SK-N-SH (cell line): ENCODE data around the gene RARS1. TPM values are rescaled to one million over a fixed set of nuclear protein-coding genes. Genes with fewer than 3 reads are reported as not detected.

Experiments used
- CTCF ChIA-PET: fragments of 300-600, 350-600 bp; formaldehyde crosslinking; extraction: SDS; loops from one replicate; lab custom pipeline; 2021; lab: Yijun Ruan, JAX
- POLR2A ChIA-PET: fragments of 350-600 bp; sonication (Branson Sonifier 250); formaldehyde crosslinking; extraction: SDS; loops from one replicate; lab custom pipeline; 2020; ENCODE audit warnings: antibody characterized with exemption, inconsistent platforms; lab: Yijun Ruan, JAX
- DNase-seq: peaks from one replicate; pipeline ENCODE4 v3.0.0; 2012
- H2AFZ ChIP-seq: fragments of 200-600 bp; sonication (generic); 2 replicates; pipeline ENCODE4 v1.8.1; 2016; ENCODE audit warnings: antibody characterized with exemption, mild to moderate bottlenecking, low read depth
- H3F3A ChIP-seq: fragments of 200-600 bp; sonication (generic); replicated peaks from 2 replicates; pipeline ENCODE3; 2016; ENCODE audit warnings: antibody characterized with exemption, mild to moderate bottlenecking; ENCODE audit not compliant: insufficient read depth
- H3K27ac ChIP-seq, 2 experiments: fragments of 200-500 bp in 1 of 2; fragments of 200-600 bp in 1 of 2; sonication (Bioruptor generic) in 1 of 2; sonication (generic), shearing (Covaris generic) in 1 of 2; 2 replicates each; pipeline versions ENCODE4 v1.5.1 to v1.6.1; 2014 to 2016; ENCODE audit warnings: low read depth in 2 of 2, inconsistent platforms in 1 of 2, low read length in 1 of 2, mild to moderate bottlenecking in 1 of 2, mixed read lengths in 1 of 2
- H3K27me3 ChIP-seq: fragments of 200-600 bp; sonication (generic), shearing (Covaris generic); 2 replicates; pipeline ENCODE4 v1.6.1; 2016; ENCODE audit warnings: mixed run types; ENCODE audit not compliant: insufficient read depth
- H3K36me3 ChIP-seq, 2 experiments: fragments of 200-500 bp in 1 of 2; fragments of 200-600 bp in 1 of 2; sonication (Bioruptor generic) in 1 of 2; sonication (generic) in 1 of 2; replicated peaks in 1 of 2; 2 replicates each; pipeline versions ENCODE3 to v1.5.1; 2014 to 2016; ENCODE audit warnings: low read length in 1 of 2, mild to moderate bottlenecking in 1 of 2; ENCODE audit not compliant: insufficient read depth in 2 of 2, control insufficient read depth in 1 of 2
- H3K4me1 ChIP-seq, 2 experiments: fragments of 200-500 bp in 1 of 2; fragments of 200-600 bp in 1 of 2; sonication (Bioruptor generic) in 1 of 2; sonication (generic), shearing (Covaris generic) in 1 of 2; 2 replicates each; pipeline versions ENCODE4 v1.5.1 to v1.6.1; 2014 to 2016; ENCODE audit warnings: low read depth in 1 of 2, low read length in 1 of 2, mixed run types in 1 of 2; ENCODE audit not compliant: insufficient read depth in 2 of 2, control insufficient read depth in 1 of 2
- H3K4me2 ChIP-seq: fragments of 200-600 bp; sonication (generic), shearing (Covaris generic); 2 replicates; pipeline ENCODE4 v1.6.1; 2017; ENCODE audit warnings: mixed run types
- H3K4me3 ChIP-seq, 2 experiments: fragments of 200-500 bp in 1 of 2; fragments of 200-600 bp in 1 of 2; sonication (Bioruptor generic) in 1 of 2; sonication (generic), shearing (Covaris generic) in 1 of 2; 2 replicates each; pipeline versions ENCODE4 v1.5.1 to v1.8.1; 2014 to 2016; ENCODE audit warnings: low read depth in 2 of 2, inconsistent platforms in 1 of 2, low read length in 1 of 2, mild to moderate bottlenecking in 1 of 2, mixed read lengths in 1 of 2, moderate library complexity in 1 of 2
- H3K79me2 ChIP-seq: fragments of 200-600 bp; sonication (generic); 2 replicates; pipeline ENCODE4 v1.8.1; 2017; ENCODE audit warnings: mild to moderate bottlenecking; ENCODE audit not compliant: insufficient read depth
- H3K9ac ChIP-seq: fragments of 200-600 bp; sonication (generic); 2 replicates; pipeline ENCODE4 v1.6.1; 2017; ENCODE audit warnings: mixed run types
- H3K9me2 ChIP-seq: fragments of 200-600 bp; sonication (generic); 2 replicates; pipeline ENCODE4 v1.6.1; 2017; ENCODE audit warnings: mixed run types
- H3K9me3 ChIP-seq: fragments of 200-600 bp; sonication (generic); 2 replicates; pipeline ENCODE4 v1.6.1; 2017; ENCODE audit warnings: mixed run types, mild to moderate bottlenecking, moderate library complexity
- H4K20me1 ChIP-seq: fragments of 200-600 bp; sonication (generic); 2 replicates; pipeline ENCODE4 v1.6.1; 2017; ENCODE audit warnings: mild to moderate bottlenecking, mixed run types; ENCODE audit not compliant: insufficient read depth
- CTCF ChIP-seq: fragments of 200-600 bp; sonication (generic); IDR thresholded peaks from 2 replicates; pipeline ENCODE4 v1.6.1; 2017; ENCODE audit warnings: antibody characterized with exemption, mild to moderate bottlenecking, moderate library complexity
- FOSL2 ChIP-seq: IDR thresholded peaks from 2 replicates; pipeline ENCODE4 v1.4.0; 2012; ENCODE audit warnings: low read depth, mild to moderate bottlenecking, moderate library complexity, borderline replicate concordance
- FOXJ3 ChIP-seq: sonication (generic); formaldehyde crosslinking; IDR thresholded peaks from 2 replicates; pipeline ENCODE4 v1.5.1; 2020; ENCODE audit warnings: mild to moderate bottlenecking, missing genetic modification reagents
- FOXM1 ChIP-seq: IDR thresholded peaks from 2 replicates; pipeline ENCODE4 v1.4.0; 2012; ENCODE audit warnings: low read depth, mild to moderate bottlenecking
- JUND ChIP-seq: IDR thresholded peaks from 2 replicates; pipeline ENCODE4 v1.4.0; 2012
- MEF2A ChIP-seq: IDR thresholded peaks from 2 replicates; pipeline ENCODE4 v1.4.0; 2012; ENCODE audit warnings: low read depth, borderline replicate concordance
- MXI1 ChIP-seq: IDR thresholded peaks from 2 replicates; pipeline ENCODE4 v1.6.1; 2012; ENCODE audit warnings: mild to moderate bottlenecking, low read depth, low read length, improper control_type of control experiment
- NFIC ChIP-seq: IDR thresholded peaks from 2 replicates; pipeline ENCODE4 v1.4.0; 2012; ENCODE audit warnings: borderline replicate concordance
- PBX3 ChIP-seq: IDR thresholded peaks from 2 replicates; pipeline ENCODE4; 2012
- POLR2AphosphoS5 ChIP-seq: IDR thresholded peaks from 2 replicates; pipeline ENCODE4 v1.6.1; 2012; ENCODE audit warnings: low read depth, low read length
- RCOR1 ChIP-seq: fragments of 150-350 bp; IDR thresholded peaks from 2 replicates; pipeline ENCODE4 v1.6.1; 2017; ENCODE audit warnings: antibody characterized with exemption, low read length
- RXRA ChIP-seq: IDR thresholded peaks from 2 replicates; pipeline ENCODE4 v1.4.0; 2012; ENCODE audit warnings: low read depth, mild to moderate bottlenecking, borderline replicate concordance
- TCF12 ChIP-seq: IDR thresholded peaks from 2 replicates; pipeline ENCODE4 v1.4.0; 2012
- TEAD4 ChIP-seq: IDR thresholded peaks from 2 replicates; pipeline ENCODE4 v1.4.0; 2012; ENCODE audit warnings: mild to moderate bottlenecking, borderline replicate concordance; ENCODE audit not compliant: insufficient read depth
- WGBS: methylation state at CpG from one replicate; pipeline ENCODE4 v1.1.6; 2017; ENCODE audit warnings: low lambda C conversion rate; 5-methylcytosine and 5-hydroxymethylcytosine counted together
- polyA plus RNA-seq, 3 experiments: library from polyadenylated mRNA; depleted of rRNA; stranded (reverse); fragments of >200 nt; gene quantifications; 2 replicates each; pipeline ENCODE4 v1.2.3, GENCODE V29; 2012

Gene RARS1
- polyA plus RNA-seq, 1 of the 3 experiments (the other 2 are of a cell fraction) = 53.5 TPM

- peaks cover 42 to 63% of the 10 kb centered on the region in 2 experiments for H3K36me3 ChIP-seq
- no peak for DNase-seq
- H2AFZ ChIP-seq = no peak overlapping the region
- ChIA-PET CTCF (no interaction called here), POLR2A (no interaction called here)
- H3K27me3 ChIP-seq = no peaks in the 10 kb centered on the region
- no peak overlapping the region for H3K27ac ChIP-seq
- H3K79me2 ChIP-seq = peaks cover 23% of the 10 kb centered on the region
- H3K4me3 ChIP-seq = no peak overlapping the region
- no peak overlapping the region for H3K9ac ChIP-seq
- TF ChIP-seq FOXJ3 (CRISPR knock-in tag) (no peak), FOXM1 (no peak), RXRA (no peak), MXI1 (no peak), CTCF (no peak), PBX3 (no peak), RCOR1 (no peak)
- TF ChIP-seq, all 33 proteins: peak for 0
- H3K9me3 ChIP-seq = no peaks in the 10 kb centered on the region
- H3K4me1 ChIP-seq = peaks cover 5 to 28% of the 10 kb centered on the region in 2 experiments; a peak in 3 of 4 replicates
- H3K9me2 ChIP-seq = no peaks in the 10 kb centered on the region
- no peak overlapping the region for H3K4me2 ChIP-seq
- H4K20me1 ChIP-seq = peaks cover 13% of the 10 kb centered on the region; the same call in 1 of the 2 replicates
- peaks cover 20% of the 10 kb centered on the region for H3F3A ChIP-seq
Measured at GRCh38 chr5:168550656-168551055, 64.4 kb downstream of the RARS1 start.

- Histone ChIP-seq H3K9me2 (no peaks in the 10 kb centered on the region), H3F3A (peaks cover 14% of the 10 kb centered on the region), H3K27me3 (no peaks in the 10 kb centered on the region), H3K9me3 (no peaks in the 10 kb centered on the region), H3K4me3 (no peak overlapping the region), H3K4me2 (peak overlapping the region; percentile 19; the same call in 1 of the 2 replicates), H2AFZ (no peak overlapping the region), H3K27ac (peak overlapping the region in 1 of 2 experiments; percentile 78; a peak in 3 of 4 replicates), H3K4me1 (peaks cover 5 to 28% of the 10 kb centered on the region in 2 experiments; a peak in 3 of 4 replicates), H3K79me2 (peaks cover 23% of the 10 kb centered on the region), H4K20me1 (peaks cover 13% of the 10 kb centered on the region; the same call in 1 of the 2 replicates), H3K9ac (no peak overlapping the region), H3K36me3 (peaks cover 56 to 75% of the 10 kb centered on the region in 2 experiments)
- ChIA-PET CTCF (no interaction called here), POLR2A (no interaction called here)
- WGBS = 23% methylated on average over 1 of the region's 1 CpG
- DNase-seq = no peak
- TF ChIP-seq FOXJ3 (CRISPR knock-in tag) = no peak
- 0 out of 2 replicates have a peak, but pooled peaks have one; percentile 15 for TF ChIP-seq POLR2AphosphoS5
- peak; percentile 37; the same call in 1 of the 2 replicates for TF ChIP-seq FOSL2
- TF ChIP-seq MEF2A = peak; percentile 25; the same call in 1 of the 2 replicates
- no peak for TF ChIP-seq TEAD4
- TF ChIP-seq NFIC = peak; percentile 65
- 0 out of 2 replicates have a peak, but pooled peaks have one; percentile 10 for TF ChIP-seq JUND
- peak; percentile 56; the same call in 1 of the 2 replicates for TF ChIP-seq TCF12
Measured at GRCh38 chr5:168552146-168552545, 65.9 kb downstream of the RARS1 start.
